Stimulated activated CD8-positive, alpha-beta memory T cell treated with anti-CD3 and anti-CD28 coated beads, Interleukin-7, amount 100 ng/mL, for 1 hour (primary cell): Measurements from ENCODE around the gene CRACR2B.

Experiments used
- DNase-seq, 2 donors: peaks; one replicate each; pipeline ENCODE4 v3.0.0-alpha.2; 2020; ENCODE audit warnings: low read depth in 2 of 2

CRACR2B gene

DNA sequence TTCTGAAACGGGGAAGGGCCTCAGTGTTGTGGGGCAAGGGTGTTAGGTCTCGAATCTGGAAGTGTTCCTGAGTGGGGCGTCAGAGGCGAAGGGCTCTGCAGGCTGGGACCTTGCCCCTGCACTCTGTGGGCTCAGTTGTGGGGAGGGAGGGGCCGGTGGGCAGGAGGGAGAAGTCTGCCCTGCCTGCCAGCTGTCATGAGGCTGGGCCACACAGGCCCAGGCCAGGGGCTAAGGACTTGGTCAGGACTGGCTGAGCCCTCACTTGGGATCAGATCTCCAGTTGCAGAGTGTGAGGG is at the start of gene CRACR2B:
TSS of gene CRACR2B (plus strand) at position 23 of the 296 bp plus-strand sequence. CDS start 689 bp downstream, outside the sequence.
- DNase-seq, result no peak

DNA sequence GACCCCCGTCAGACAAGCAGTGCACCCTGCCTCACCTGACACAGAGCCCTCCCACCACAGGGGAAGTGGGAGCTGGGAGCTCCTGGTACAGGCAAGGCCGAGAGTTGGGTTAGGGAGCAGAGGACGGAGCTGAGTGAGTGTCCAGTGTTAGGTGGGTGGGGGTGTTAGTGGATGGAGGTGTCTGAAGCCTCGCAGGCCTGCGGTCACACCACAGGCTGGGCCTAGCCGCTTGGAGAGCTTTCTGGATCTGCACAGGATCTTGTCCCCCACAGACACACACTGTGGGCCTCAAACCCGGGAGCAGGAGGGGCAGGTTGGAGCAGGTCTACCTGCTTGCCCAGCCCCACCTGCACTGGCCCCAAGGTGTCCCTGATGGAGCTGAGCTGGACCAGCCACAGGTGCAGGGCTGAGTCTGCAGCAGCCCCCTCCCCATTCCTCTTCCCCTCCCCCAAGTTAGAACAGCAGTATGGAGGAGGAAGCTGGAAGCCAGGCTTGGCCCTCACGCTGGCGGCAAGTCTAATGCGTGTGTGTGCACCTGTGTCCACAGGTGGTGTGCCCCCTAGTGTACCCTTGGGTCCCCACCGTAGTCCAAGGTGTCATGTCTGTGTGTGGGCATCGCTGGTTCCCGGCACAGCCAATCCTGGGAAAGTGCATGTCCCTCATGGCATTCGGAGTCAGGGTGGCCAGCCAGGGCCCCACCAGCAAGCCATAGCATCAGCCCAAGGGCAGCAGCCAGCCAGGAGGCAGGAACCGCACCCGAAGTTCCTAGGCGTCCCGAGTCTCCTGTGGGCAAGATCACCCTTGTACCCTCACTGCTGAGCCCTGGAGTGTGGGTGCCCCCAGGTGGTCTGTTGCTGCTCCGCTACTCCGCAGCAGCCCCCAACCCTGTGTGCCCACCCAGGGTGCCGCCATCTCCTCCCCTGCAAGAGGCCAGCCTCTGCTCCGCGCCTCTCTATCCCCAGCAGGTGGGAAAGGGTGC is 48.5 kb upstream of the CRACR2B start:
- DNase-seq, result no peak

DNA sequence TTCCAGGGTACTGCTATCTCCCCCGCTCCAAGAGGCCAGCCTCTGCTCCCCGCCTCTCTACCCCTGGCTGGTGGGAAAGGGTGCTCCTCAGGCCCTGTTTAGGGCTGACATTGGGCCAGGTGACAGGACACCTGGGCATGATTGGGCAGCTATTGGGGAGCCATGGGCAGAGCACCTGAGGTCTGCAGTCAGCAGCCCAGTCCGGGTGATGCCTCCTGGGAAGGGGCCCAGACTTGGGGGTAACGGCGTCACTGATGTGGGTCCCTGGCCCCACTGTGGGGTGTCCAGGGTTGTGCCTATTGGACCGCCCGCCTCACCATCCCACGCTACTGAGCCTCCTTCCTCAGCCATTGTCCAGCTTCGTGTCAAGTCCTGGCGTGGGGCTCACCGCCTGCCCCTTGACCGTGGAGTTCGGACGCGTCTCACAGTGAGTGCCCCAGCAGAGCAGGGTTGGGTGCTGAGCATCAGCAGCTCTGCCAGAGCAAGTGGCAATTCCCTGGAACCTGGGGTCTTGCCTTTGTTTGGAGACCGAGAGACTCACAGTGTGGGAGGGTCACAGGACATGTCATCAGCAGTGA is 47.7 kb upstream of the CRACR2B start:
- no peak for DNase-seq

DNA sequence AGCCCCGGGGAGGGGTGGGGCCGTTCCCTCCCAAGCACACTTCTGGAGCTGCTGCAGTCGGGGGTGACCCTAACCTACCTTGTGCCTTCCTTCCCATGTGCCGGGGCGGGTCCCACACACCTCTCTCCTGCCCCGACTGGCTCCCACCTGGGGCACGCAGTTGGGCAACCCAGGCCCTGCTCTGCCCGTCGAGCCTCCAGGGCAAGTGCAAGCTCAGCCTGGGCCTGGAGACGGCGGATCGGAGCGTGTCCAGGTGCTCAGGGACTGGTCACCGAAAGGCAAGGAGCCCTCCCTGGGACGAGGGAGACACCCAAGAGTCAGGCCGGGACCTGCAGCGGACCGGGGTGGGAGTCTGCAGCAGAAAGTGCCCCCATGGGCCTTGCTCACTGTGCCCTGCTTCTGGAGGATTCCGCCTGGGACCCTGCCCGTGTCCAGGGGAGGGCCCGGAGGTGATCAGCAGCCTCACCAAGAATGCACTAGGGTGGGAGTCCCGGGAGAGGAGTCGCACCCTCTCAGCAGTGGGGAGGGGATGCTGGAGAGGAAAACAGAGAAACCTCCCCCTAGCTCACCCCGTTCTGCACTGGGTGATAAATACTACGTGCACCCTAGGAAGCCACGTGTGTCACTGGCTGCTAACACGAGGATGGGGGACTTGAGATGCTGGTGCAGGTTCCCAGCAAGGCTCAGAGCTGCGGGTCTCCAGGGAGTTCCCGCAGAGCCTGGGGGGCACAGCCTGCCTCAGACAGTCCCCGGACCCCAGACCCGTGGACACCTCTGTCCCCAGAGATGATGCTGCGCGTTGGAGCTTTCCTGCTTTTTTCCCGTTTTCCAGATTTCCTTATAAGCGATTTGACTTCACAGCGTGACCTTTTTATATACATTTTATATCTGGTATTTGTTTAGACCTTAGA is 45.2 kb upstream of the CRACR2B start:
- no peak for DNase-seq

DNA sequence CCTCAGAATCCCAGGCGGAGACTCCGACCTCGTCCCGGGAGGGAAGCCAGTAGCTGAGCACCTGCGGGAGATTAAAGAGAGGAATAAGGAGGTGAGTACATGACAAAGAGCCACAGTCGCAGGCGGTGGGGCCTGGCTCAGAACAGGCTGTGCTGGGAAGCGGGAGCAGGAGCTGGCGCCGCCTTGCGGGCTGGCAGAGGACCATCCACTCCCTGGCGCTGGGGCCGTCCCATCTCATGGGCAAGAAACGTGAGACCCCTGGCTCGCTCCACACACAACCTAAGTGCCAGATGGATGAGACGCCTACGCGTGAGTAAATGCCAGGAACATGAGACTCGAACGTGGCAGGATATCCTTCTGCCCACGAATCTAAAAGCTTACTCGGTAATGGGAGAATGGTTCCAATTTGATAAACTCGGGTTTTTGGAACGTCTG is 44.1 kb upstream of the CRACR2B start:
- no peak for DNase-seq

DNA sequence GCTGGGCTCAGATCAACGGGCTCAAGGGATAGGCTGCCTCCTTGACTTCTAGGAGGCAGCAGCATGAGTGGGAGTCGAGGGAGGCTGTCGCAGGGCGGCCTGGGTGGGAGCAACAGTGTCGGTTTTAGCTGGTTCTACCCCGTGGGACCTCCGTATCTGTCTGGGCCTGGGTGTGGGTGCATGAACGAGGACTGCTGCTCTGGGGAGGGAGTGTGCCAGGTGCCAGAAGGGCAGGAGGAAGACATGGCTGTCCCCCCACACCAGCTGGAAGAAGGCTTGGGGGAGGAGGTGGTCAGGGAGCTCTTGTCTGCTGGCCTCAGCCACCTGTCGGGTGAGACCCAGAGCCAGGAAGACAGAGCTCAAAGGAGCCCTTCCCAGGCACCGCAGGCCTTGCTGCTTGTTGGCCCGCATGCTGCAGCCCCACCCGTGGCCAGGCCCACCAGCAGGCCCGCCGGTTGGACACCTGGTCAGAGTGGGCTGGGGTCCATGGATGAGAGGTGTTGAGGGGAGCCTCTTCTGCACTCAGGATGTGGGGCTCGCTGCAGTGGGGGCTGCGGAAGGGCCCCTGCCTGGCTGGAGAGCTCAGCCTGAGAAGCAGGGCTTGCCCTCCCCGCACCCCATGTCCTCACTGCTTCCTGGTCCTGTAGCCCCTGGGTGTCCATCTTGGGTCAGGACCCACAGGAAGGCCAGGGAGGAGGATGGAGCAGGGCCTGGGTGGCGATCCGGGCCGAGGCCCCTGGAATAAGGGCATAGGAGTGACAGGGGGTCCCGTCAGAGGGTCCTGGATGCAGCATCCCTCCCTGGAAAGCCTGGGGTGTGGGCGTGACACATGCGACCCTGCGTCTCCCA is 41.3 kb upstream of the CRACR2B start:
- no peak for DNase-seq

DNA sequence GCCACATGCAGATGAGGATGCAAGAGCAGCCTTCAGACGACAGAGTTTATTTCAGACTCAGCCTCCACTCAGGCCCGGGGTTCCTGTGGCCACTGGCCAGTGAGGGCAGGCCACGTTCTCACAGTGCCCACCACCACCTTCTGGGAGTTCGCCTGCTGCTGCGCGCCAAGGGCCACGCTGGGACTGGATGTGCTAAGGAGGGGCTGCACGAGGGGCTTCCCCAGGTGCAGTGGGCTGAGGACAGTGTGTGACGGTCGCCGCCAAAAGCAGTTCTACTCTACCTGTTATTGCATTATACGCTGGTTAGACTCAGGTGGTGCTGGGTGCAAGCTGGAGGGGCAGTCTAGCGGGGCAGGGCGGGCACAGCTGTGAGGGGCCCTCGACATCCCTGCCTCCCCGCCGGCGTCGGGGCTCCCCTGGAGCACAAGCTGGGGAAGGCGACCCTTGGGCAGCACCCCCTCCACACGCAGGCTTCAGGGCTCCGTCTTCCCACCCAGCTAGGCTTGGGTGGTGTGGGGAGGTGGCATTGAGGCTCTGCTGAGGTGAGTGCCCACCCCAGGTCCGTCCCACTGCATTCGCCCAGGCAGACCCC is 40.5 kb upstream of the CRACR2B start:
- DNase-seq, result no peak

DNA sequence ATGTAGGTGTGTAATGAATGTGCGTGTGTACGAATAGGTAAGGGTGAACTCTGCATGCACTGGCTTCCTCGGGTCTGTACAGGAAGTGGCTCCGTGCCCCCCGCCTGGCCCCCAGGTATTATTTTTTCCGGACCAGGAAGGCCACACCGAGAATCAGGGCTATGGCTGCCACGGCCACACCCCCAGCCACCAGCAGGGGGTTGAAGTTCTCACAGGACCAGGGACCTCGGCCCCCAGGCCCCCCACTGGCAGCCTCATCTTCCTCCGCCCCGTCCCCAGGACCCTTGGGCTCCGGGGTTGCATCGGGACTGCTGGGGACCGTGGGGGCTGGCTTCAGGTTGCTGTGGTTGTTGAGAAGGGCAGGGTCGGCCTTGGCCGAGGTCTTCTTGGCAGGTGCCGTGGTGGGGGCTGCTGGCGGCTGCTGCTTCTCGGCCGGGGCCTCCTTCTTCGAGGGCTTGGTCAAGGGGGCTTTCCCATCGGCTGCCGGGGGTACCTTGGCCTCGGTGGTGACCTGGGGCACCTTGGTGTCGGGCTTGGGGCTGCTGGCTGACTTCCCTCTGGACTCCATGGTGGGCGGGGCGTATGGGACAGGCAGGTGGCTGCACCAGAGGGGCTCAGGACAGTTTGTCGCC is 39.6 kb upstream of the CRACR2B start:
- DNase-seq, result no peak

DNA sequence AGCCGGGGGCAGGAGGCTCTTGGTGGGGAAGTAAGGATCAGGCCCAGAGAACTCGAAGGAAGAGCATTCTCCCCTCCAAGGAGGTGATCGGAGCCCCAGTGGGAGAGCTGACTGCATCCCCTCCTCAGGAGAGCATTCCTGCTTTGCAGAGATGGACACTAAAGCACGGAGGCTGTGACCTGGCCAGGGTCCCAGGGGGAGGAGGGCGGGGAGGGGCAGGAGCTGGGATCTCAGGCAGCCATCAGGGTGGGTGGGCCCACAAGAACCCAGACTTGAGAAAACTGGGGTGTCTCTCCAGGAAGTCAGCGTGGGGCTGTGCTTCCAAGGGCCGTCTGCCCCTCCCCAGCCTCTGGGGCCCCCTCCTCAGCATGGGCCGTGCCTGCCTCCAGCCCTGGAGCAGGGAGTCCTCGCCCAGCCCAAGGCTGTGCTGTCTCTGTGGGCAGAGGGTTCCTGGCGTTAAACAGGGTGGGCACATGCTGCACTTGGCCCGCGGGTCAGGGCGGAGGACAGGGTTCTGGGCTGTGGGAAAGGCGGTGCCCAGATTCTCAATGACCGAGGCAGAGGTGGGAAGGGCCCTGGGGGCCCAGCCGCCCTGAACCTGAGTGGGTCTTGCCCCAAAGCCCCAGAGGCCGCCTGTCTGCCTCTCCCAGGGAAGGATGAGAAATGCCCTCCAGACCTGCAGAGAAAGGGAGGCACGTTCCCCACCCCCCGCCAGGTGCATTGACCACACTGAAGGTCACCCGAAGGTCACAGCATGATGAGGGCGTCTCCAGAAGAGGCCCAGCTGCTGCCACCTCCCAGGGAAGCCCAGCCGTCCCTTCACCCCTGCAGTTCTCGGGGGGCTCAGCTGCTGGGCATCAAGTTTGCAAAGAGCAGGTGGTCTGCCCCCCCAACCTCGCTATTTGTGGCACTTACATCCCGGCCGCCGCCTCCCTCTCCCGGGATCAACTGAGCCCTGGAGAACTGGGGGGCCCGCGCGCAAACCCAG is 38.5 kb upstream of the CRACR2B start:
- no peak for DNase-seq

DNA sequence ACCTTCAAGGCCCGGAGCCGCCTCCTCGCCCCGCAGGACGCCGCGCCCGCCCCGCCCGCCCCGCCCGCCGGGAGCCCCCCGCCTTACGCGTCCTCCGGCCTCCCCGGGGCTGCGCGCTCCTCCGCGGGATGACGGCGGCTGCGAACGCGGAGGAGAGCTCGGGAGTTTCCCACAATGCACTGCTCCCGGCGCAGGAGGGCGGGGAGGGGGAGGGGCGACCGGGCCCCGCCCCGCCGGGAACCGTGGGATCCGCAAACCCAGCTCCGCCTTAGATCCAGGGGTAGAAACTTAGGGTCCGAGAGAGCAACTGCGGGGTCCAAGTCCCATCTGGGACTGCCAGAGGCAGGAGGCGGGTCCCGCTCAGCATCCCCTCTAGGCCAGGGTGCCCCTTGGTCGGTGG is 37.8 kb upstream of the CRACR2B start, which contains the start of gene CEND1:
TSS of gene CEND1 (minus strand) at position 148 of the 400 bp plus-strand sequence. CDS start 1,514 bp downstream, outside the sequence.
- DNase-seq, result no peak

DNA sequence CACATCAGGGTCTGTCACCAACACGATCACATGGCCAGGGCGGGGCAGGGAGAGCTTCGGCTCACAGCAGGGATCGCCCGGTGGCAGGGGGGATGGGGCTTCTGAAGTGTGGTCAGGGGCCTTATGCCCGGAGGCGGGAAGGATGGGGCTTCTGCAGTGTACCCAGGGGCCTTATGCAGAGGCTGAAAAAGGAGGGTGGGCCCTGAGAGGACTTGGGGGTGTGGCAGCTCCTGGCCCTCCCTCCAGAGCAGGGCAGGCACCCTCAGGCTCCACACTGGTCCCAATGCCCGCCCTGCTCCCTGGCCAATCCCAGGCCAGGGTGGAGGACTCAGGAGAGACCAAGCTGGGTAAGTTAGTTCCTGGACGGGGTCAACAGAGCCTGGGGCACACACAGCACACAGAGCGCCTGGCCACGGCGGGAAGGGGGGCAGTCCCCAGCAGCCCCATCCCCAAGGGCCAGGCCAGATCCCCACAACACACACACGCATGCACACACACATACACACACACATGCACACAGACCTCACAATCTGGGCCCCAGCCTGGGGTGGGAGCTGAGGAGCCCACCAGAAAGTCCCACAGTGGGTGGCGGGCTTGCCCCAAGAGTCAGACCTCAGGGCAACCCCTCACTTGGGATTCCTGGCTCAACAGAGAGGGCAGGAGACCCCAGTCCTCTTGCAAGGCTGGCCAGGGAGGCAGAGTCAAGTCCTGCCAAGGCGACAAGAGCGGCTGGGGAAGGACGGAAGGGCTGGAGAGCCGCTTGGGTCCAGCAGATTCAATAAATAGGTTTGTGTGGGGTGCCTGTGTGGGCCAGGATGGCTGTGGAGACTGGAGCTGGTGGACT is 36.8 kb upstream of the CRACR2B start:
- no peak for DNase-seq

DNA sequence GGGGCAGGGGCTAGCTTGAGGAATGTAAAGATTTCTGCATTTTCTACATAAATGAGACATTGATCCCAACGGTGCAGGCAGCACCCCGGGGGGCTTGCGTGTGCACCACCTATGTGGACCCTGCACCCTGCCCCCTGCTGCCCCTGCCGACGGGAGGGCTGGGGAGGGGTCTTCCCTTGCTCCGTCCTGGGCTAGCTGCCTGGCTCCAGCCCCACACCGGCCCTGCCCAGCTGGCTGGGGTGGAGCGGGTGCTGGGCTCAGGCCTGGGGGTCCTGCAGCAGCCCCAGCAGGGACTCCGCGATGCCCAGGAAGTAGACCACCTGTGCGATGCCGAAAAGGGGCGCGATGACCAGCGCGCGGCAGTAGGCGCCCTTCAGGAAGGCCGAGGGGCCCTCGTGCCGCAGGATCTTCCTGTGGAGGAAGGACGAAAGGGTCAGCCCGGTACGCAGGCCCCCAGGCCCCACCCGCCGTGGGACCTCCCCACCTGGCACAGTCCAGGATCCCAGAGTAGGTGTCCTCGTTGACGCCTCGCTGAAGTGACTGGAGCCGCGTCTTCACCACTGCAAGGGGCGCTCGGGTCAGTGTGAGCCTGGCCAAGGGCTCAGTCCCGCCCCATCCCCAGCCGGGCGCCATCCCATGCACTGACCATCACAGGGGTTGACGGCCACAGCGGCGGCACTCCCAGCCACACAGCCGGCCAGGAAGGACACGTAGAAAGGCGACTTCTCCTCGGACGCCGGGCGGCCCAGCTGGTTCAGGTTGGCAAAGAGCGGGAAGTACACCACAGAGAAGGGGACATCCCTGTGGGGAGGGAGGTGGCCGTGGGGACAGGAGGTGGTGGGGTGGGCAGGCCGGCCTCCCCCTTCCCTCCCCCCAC is 35.8 kb upstream of the CRACR2B start:
- no peak for DNase-seq

DNA sequence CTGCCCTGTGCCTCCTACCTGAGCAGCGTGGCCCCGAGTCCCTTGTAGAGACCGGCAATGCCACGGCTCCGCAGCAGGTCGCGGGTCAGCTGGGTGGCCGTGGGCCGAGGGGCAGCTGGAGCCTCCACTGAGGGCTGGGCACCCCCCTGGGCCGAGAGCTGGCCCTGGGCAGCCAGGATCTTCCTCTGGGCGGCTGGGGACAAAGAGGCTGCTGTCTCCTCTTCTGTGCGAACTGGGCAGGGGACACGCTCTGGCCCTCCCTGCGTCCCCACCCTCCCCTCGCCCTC is 35.2 kb upstream of the CRACR2B start:
- DNase-seq, result no peak

DNA sequence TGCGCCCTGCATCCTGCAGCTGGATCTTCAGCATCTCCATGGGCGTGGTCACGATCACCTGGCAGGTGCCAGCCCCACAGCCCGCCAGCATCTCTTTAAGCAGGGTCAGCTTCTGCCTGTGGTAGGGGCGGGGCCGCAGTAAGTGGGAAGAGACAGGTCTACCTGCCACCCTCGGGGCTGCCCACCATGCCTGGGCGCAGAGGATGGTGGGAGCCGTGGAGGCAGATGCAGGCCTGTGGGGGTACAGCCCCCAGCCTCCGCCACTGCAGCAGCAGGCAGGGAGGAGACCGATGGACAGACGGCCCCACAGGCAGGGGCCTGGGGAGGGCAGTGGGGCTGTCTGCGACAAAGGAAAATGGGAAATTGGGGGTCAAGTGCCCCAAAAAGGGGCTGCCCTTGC is 34.8 kb upstream of the CRACR2B start:
- DNase-seq, result no peak

DNA sequence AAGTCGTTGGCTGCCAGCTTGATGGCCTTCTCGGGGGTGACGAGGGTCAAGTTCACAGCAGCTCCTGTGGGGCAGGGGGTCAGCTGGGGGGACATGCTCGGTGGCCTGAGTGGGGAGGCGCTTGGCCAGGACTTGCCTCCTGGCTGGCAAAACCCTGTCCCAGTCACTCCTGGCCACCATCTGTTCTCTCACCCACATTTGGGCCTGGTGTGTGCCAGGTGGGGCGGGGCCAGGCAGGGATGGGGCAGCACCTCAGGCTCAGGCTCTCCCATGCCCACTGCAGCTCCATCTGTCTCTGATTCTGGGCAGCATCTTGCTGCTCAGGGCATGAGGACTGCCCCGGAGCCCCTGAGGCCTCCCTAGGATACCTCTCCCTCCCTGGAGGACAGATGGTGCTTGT is 34.2 kb upstream of the CRACR2B start:
- no peak for DNase-seq

DNA sequence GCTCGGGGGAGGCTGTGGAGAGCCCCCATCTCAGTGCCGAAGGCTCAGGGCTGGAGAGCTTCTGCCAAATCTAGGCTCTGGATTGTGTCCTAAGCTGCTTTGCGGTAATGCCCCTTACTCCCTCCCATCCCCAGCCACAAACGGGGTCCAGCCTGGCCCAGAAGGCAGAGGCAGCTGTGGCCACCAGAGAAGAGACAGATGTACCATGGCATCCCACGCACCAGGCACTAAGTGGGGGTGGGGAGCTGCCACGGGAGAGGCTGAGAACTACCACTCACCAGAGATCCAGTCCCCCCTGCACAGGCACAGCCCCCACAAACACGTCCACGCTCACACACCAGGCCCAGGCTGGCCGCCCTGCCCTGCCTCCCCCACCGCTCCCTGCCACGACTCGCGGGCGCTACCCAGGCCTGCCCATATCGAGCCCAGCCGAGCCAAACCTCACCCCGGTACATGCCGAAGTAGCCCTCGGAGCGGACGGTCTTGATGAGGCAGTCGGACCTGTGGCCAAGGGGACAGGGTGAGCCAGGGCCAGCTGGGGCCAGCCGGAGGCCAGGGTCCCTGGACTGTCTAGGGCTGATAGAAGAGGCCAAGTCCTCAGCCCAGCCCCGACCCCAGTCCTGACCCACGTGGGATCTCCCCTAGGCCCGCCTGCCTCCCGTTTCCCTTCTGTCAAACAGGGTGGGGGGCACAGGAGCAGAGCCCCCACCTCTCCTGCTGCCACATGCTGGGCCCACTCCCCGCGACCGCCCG is 33.5 kb upstream of the CRACR2B start:
- DNase-seq, result no peak
